Measurements from ENCODE around the gene DCAF6. TPM values are rescaled to one million over a fixed set of nuclear protein-coding genes. Genes with fewer than 3 reads are reported as not detected.
A peak's percentile ranks its signal among the peaks of the same experiment; 100 is the strongest.
"Not testable (repeated sequence)": the region's sequence is repeated elsewhere in the genome, so short reads cannot be mapped to it uniquely, and the experiment has no call there.

The DCAF6 gene
- 53.7 TPM for total RNA-seq

GRCh38 chr1:167936068-167936929, at the start of gene DCAF6:
Gene DCAF6, plus strand, starts transcription at chr1:167936683. Its CDS starts 229 bp downstream, at chr1:167936912.
- DNase-seq (ENCODE audit: low spot score), result peak; percentile 98

- DNase-seq (ENCODE audit: low spot score), result not testable (repeated sequence)
Measured at GRCh38 chr1:167887187-167887586, 49.3 kb upstream of the DCAF6 start.

GRCh38 chr1:167890400-167890799, 46.1 kb upstream of the DCAF6 start:
- DNase-seq (ENCODE audit: low spot score), result no peak

GRCh38 chr1:167893798-167894197, 42.7 kb upstream of the DCAF6 start:
- no peak for DNase-seq (ENCODE audit: low spot score)

- DNase-seq (ENCODE audit: low spot score), result no peak
Measured at GRCh38 chr1:167898578-167899222, 37.8 kb upstream of the DCAF6 start.

- DNase-seq (ENCODE audit: low spot score), result no peak
Measured at GRCh38 chr1:167899253-167899681, 37.2 kb upstream of the DCAF6 start.

GRCh38 chr1:167900907-167901306, 35.6 kb upstream of the DCAF6 start:
- no peak for DNase-seq (ENCODE audit: low spot score)

GRCh38 chr1:167904652-167905130, 31.8 kb upstream of the DCAF6 start:
- no peak for DNase-seq (ENCODE audit: low spot score)

- DNase-seq (ENCODE audit: low spot score), result no peak
Measured at GRCh38 chr1:167905182-167905581, 31.3 kb upstream of the DCAF6 start.

GRCh38 chr1:167905671-167906070, 30.8 kb upstream of the DCAF6 start:
- DNase-seq (ENCODE audit: low spot score), result no peak

- DNase-seq (ENCODE audit: low spot score), result no peak
Measured at GRCh38 chr1:167909691-167910180, 26.7 kb upstream of the DCAF6 start.

GRCh38 chr1:167910530-167910929, 26.0 kb upstream of the DCAF6 start:
- DNase-seq (ENCODE audit: low spot score), result no peak

- no peak for DNase-seq (ENCODE audit: low spot score)
Measured at GRCh38 chr1:167911413-167911812, 25.1 kb upstream of the DCAF6 start.

GRCh38 chr1:167912294-167912693, 24.2 kb upstream of the DCAF6 start:
- no peak for DNase-seq (ENCODE audit: low spot score)

GRCh38 chr1:167913895-167914496, 22.5 kb upstream of the DCAF6 start, which contains the start of gene ADCY10:
Gene ADCY10, minus strand, starts transcription at chr1:167914134. Its CDS starts 8,994 bp downstream, at chr1:167905140.
- no peak for DNase-seq (ENCODE audit: low spot score)

- no peak for DNase-seq (ENCODE audit: low spot score)
Measured at GRCh38 chr1:167915569-167915968, 20.9 kb upstream of the DCAF6 start.

GRCh38 chr1:167916766-167917511, 19.5 kb upstream of the DCAF6 start:
- no peak for DNase-seq (ENCODE audit: low spot score)

- no peak for DNase-seq (ENCODE audit: low spot score)
Measured at GRCh38 chr1:167922023-167922422, 14.5 kb upstream of the DCAF6 start.

GRCh38 chr1:167922611-167923074, 13.8 kb upstream of the DCAF6 start:
- no peak for DNase-seq (ENCODE audit: low spot score)

- no peak for DNase-seq (ENCODE audit: low spot score)
Measured at GRCh38 chr1:167923324-167924056, 13.0 kb upstream of the DCAF6 start.

GRCh38 chr1:167924102-167924501, 12.4 kb upstream of the DCAF6 start:
- DNase-seq (ENCODE audit: low spot score), result no peak
